ENCODE measurements around the gene SMIM35.
"Not testable (repeated sequence)": the region's sequence is repeated elsewhere in the genome, so short reads cannot be mapped to it uniquely, and the experiment has no call there.

SMIM35 gene

DNA sequence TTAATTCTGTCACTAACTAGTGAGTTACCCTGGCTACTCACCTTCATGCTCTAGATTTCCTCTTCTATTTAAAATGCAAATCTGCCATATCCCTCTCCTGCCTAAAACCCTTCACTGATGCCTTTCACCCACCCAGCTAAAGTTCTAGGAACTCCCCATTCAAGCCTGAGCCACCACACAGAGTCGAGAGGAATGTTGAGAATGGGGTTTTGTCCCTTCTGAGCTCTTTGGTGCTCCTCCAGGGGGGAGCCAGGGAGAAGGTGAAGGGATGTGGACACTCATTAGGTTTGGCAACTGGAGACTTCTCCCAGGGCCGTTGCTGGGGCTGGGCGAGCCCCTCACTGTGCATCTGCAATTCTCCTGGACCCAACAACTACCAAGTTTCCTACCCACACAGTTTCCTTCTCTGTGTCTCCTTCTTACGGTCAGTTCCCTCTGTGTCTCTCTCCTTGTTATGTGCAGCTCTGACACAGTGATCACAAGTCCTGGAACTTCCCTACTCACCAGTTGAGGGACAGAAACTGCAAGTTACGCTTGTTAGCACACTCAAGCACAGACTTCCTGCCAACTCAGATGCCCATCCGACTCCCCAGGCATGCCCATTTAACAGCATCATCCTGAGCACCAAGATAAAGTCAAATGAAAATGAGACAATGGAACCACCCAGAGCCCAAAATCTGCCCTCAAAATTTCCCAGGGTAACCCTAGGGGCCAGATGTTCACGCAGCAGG is 107.1 kb downstream of the SMIM35 start:
- no peak for DNase-seq

DNA sequence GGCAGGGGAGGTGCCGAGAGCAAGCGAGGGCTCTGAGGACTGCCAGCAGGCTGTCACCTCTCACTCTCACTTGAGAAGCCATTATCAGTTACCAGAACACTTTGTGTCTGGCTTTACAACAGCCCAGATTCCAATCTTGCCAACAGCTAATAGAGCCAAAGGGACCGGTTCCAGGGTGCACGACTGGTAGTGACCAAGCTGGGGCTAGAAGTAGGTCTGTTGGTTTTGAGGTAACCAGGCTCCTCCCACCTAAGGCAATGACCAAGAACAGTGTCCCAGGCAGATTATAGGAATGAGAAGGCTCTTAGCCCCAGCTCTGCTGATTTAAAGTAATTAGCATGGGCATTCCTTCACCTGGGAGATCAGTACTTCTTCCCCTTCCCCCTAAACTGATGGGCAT is 107.8 kb downstream of the SMIM35 start:
- no peak for DNase-seq

DNA sequence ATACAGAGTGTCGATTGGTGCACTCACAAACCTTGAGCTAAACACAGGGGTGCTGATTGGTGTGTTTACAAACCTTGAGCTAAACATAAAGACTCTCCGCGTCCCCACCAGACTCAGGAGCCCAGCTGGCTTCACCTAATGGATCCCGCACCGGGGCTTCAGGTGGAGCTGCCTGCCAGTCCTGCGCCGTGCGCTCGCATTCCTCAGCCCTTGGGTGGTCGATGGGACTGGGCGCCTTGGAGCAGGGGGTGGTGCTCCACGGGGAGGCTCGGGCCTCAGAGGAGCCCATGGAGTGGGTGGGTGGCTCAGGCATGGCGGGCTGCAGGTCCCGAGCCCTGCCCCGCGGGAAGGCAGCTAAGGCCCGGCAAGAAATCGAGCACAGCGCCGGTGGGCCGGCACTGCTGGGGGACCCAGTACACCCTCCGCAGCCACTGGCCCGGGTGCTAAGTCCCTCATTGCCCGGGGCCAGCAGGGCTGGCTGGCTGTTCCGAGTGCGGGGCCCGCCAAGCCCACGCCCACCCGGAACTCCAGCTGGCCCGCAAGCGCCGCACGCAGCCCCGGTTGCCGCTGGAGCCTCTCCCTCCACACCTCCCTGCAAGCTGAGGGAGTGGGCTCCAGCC is 108.4 kb downstream of the SMIM35 start:
- not testable (repeated sequence) for DNase-seq

DNA sequence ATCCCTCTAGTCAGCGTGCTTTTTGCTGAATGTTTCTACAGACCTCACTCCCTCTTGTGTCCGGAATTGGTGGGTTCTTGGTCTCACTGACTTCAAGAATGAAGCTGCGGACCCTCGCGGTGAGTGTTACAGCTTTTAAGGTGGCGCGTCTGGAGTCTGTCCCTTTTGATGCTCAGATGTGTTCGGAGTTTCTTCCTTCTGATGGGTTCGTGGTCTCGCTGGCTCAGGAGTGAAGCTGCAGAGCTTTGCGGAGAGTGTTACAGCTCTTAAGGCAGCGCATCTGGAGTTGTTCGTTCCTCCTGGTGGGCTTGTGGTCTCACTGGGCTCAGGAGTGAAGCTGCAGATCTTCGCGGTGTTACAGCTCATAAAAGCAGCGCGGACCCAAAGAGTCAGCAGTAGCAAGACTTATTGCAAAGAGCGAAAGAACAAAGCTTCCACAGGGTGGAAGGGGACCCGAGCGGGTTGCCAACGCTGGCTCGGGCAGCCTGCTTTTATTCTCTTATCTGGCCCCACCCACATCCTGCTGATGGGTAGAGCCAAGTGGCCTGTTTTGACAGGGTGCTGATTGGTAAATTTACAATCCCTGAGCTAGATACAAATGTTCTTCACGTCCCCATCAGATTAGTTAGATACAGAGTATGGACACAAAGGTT is 109.0 kb downstream of the SMIM35 start:
- not testable (repeated sequence) for DNase-seq

DNA sequence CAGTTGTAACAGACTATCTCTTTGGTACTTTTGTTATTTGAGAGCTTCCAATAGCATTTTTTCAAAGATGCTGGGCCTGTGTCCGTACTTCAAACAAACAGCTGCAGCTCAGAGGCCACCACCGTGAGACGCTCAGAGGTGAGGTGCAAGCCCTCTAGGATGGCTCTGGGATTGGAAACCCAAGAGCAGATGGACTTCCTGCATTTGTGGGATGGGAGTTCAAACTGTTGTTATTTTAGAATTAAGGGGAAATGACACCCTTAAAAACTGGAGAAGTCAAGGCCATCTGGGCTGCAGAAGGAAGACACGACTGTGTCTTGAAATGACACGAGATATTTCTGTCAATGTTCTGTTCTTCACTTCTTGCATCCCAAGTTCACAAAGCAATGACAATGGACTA is 109.7 kb downstream of the SMIM35 start:
- no peak for DNase-seq

DNA sequence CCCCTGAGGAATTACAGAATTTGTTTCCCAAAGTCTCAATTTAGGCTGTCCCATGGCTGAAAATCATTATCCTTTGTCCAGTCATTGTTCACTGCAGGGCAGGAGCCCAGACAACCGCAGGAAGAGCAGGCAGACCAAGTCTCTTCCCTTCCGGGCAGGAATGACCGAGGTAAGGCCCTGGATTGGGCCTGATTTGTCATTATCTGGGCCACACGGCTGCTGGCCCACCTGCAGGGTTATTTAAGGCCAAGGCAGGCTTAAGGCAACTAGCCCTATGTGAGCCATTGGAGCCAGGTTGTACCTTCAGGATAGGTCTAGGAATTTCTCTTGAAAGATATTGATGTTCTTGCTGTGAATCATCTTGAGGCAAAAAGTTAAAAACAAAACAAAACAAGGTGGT is 110.3 kb downstream of the SMIM35 start:
- DNase-seq = no peak

DNA sequence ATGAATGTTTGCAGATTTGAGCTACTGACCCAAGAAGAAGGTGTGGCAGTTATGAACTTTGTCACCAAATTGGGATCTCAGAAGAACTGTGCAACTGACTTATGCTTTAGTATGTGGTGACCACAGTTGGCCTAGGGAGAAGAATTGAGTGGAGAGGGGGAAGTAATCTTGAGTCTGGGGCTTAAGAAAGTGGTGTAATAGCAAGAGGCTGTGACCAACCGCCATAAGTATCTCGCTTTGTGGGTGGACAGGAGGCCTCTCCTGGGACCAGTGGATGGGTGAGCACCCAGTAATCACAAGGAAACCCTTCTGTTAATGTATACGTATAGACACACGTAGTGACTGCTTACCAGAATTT is 113.3 kb downstream of the SMIM35 start:
- no peak for DNase-seq

DNA sequence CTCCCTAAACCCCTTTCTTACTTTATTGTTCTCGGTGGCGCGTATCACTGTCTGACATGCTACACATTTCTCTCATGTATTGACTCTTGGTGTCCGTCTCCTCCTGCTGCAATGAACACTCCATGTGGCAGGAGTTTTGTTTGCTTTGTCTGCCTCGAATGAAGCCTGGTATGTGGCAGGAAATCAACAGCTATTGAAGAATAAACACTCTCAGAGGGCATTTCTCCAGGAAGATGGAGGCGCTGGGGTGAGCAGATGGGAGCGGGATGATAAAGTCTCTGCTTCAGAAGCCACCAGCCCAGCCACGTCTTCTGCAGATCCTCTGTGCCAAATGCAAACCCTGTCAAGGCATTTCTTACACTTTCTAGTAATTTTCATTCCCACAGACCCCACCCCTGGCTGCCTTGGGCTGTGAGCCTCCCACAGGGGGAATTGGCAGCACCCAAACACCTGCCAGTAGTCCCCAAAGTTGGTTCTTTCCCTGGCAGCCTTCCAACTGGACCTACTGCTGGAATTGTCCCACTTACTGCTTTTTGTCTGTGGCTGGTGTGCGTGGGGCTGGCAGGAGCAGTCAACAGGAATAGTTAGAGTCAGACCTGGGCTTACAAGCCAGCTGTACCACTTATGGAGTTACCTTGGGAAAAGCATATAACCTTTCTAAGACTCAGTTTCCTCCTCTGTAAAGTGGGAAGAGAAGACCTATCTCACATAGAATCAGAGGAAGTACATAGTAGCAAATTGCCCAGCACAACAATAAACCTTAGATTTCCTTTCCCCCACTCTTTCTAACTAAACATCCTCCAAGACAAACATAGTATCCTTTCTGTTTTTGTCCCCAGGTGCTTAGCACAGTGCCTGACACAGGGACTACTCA is 113.9 kb downstream of the SMIM35 start:
- DNase-seq = no peak

DNA sequence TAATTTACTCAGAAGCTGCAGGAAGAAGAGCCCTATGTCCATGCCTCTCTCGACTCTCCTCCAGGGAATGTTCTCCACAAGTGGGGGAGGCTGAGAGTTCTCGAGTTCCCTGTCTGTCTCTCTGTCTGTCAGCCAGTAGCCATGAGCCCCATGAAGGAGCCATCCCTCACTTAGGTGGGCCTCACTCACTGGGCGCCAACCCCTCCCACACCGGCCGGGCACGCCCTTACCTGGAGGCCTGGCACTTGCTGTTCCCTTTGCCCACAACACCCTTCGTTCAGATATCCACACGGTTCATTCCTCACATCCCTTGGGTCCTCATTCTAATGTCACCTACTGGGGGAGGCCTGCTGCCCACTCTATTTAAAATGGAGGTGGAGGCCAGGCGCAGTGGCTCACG is 114.7 kb downstream of the SMIM35 start:
- DNase-seq = no peak

DNA sequence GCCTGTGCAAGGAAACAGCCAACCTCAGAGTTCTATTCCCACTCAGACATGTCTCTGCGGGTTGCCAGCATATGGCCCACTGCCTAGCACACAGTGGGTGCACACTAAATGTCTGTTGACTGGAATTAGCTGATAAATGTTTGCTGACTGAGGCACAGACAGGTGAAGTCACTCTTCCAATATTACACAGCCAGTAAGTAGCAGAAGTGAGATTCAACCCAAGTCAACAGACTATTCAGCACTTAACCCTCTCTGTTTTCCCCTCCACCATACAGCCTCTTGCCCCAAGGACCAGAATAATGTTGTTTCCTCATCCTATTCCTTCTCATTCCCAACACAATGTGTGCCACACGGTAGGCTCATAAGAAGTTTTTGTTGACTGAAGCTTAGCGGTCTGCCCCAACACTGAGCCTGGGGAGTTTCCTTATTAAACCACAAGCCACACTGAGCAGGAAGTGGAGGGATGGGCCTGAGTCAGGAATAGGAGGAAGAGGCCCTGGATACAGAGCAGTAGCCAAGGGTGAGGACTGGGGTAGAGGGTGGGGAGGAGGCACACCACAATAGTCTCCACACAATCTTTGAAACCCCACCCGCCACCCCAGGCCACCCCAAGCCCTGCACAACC is 116.3 kb downstream of the SMIM35 start:
- DNase-seq = no peak

DNA sequence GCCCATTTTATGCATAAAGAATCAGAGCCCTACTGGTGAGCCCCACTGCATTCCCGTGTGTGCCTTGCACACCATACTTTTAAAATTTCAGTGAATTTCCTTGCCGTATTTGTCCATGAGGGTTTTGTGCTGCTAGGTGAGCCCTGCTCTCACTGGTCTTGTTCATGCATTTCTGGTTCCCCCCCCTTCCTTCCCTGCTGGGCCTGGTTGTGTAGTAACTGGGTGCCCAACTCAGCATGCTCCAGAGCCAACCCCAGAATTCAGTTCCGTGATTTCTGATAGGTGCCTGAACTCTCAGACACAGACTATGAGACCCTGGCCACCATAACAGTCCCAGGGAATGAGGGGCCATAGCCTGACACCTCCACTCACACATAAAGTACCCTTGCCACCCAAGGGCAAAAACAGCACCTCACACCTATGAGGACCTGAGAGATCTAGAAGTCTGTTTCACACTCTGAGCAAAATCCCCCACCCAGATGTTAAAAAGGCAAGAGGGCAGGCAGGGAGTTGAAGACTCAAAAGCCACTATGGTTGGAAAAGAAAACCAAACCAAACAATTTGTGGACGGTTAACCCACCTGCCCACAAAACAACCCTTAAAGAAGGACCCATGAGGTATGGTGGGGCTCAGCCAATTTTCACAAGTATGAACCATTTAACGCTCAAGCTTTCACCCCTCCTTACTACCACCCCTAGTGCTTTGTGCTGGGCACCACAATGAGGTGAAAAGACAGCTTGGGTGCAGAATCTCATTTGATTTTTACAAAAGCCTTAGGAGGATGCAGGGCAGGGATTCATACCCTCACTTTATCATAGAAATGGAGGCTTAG is 117.4 kb downstream of the SMIM35 start:
- no peak for DNase-seq

DNA sequence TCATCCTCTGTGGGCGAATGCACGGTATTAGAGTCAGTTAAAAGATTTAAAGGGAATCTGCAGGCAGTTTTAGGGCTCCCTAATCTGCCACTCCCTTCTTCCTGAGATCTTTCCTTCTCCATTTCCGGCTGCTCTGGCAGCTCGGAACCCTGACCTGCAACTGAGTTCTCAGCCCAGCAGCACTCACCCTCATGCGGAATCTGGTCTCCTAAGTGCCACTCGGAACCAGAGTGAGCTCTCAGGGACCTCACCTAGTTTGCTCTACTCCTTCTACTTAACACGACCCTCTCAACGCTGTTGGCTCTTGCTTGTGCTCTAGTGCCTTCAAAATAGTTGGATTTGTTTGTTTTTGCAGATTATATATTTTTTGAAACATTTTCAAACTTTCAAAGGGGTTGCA is 119.9 kb downstream of the SMIM35 start:
- DNase-seq = no peak

DNA sequence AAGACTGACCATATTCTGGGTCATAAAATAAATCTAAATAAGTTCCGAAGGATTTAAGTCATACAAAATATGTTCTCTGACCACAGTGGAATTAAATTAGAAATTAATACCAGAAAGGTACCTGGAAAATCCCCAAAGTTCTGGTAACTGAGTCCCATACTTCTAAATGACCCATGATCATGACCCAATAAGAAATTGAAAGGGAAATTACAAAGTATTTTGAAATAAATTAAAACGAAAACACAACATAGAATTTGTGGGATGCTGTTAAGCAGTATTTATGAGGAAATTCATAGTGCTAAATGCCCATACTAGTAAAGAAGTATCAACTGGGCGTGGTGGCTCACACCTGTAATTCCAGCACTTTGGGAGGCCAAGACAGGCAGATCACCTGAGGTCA is 123.9 kb downstream of the SMIM35 start:
- no peak for DNase-seq

DNA sequence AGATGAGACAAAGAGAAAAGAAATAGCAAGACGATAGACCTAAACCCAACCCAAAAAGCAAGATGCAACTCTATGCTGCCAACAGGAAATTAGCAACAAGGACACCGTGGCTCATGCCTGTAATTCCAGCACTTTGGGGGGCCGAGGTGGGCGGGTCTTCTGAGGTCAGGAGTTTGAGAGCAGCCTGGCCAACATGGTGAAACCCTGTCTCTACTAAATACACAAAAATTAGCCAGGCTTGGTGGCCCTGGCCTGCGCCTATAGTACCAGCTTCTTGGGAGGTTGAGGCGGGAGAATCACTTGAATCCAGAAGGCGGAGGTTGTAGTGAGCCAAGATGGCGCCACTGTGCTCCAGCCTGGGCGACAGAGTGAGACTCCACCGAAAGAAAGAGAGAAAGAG is 124.9 kb downstream of the SMIM35 start:
- no peak for DNase-seq

DNA sequence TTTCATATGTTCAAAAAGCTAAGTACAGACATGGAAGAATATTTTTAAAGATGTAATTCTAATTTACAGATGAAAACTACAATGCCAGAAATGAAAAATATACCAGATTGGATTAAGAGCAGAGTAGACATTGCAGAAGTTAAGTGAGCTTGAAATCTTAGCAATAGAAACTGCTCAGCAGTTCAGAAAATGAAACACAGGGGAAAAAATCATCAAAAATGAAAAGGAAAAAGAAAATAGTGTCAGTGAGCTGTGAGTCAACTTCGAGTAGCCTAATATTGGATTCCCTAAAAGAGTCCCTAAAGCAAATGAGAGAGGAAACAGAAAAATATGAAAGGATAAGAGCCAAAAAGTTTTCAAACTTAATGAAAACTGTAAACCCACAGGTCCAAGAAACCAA is 126.4 kb downstream of the SMIM35 start:
- no peak for DNase-seq

DNA sequence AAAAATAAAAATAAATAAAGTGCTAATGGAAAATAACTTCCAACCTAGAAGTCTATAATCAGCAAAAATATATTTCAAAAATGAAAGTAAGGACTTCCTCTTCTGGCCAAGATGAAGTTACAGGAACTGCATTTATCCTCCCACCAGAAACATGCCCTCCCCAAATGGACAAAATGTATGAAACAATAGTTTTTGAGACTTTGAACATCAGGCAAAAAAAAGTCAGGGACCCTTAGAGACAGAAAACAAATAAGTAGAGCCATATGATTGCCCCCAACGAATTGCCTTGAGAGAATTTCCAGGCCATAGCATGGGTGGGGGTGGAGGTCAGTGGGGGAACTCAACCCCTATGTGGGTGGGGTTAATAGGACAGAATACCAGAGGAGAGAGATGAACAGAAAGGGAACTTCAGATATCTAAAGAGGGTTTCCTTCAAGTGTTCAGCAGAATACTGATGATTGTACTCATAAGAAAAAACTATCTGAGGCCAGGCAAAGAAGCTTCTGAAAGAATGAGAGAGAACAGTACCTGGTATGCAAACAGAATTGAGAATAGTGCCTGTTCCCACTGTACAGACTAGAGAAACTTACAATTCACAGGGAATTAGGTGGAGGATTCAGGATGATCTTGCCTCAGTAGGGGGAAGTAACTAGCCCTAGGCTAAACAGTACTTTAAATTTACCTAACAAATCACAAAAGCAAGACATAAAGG is 127.2 kb downstream of the SMIM35 start:
- DNase-seq = no peak

DNA sequence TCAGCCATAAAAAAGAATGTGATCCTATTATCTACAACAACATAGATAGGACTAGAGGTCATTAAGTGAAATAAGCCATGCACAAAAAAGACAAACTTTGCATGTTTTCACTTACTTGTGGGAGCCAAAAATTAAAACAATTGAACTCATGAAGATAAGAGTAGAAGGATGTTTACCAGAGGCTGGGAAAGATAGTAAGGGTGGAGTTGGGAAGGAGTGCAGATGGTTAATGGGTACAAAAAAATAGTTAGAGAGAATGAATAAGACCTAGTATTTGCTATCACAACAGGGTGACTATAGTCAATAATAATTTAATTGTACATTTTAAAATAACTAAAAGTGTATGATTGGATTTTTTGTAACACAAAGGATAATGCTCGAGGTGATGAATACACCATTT is 127.8 kb downstream of the SMIM35 start:
- no peak for DNase-seq
